GM12874 (cell line): ENCODE data around the gene STARD13.

Experiments used
- TF ChIP-seq, protein P1 (sequence below): IDR thresholded peaks from 2 replicates; pipeline ENCODE4 v1.5.1; 2011; ENCODE audit warnings: low read depth, mild to moderate bottlenecking, control low read depth, low read length, moderate library complexity; ENCODE audit not compliant: insufficient read depth

STARD13 gene

DNA sequence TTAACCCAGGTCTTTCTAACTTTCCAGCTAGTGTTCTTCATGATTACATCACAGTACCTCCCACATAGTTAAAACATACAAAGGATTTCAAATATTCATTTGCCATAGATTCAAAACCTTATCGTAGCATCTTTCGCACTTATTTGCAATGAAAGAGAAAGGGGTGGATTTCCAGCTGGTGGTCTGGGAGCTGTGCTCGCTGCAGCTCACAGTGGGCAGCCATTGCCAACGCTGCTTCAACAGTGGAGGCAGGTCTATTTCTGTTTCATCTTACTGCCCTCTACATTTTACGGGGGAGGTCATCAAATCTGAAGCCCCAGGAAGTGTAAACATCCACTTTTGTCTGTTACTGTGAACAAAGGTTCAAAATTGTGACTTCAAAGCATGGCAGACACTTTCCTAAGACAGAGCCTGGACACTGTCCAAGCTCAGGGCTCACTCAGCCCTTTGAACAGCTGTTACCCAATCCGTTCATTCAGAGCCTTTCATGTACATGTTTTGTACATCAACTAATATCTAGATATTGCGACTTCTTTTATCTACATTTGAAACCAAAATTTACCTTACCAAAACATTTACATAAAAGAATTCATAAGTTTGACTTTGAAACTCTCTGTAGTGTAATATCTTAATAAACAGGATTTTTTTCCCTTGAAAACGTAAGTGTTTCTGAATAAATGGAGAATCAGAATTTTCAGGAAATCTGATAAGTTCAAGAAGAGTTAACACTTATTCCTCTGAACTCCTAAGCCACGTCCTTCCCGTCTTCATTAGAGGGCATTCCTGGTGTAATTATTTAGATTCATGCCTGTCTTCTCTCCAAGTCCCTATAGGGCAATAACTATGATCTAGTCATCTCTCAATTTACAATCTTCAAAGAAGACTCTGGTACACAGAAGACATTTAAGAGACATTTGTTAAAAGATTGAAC, 25.1 kb downstream of the STARD13 start:
- TF ChIP-seq, protein P1, sequence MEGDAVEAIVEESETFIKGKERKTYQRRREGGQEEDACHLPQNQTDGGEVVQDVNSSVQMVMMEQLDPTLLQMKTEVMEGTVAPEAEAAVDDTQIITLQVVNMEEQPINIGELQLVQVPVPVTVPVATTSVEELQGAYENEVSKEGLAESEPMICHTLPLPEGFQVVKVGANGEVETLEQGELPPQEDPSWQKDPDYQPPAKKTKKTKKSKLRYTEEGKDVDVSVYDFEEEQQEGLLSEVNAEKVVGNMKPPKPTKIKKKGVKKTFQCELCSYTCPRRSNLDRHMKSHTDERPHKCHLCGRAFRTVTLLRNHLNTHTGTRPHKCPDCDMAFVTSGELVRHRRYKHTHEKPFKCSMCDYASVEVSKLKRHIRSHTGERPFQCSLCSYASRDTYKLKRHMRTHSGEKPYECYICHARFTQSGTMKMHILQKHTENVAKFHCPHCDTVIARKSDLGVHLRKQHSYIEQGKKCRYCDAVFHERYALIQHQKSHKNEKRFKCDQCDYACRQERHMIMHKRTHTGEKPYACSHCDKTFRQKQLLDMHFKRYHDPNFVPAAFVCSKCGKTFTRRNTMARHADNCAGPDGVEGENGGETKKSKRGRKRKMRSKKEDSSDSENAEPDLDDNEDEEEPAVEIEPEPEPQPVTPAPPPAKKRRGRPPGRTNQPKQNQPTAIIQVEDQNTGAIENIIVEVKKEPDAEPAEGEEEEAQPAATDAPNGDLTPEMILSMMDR = no peak

DNA sequence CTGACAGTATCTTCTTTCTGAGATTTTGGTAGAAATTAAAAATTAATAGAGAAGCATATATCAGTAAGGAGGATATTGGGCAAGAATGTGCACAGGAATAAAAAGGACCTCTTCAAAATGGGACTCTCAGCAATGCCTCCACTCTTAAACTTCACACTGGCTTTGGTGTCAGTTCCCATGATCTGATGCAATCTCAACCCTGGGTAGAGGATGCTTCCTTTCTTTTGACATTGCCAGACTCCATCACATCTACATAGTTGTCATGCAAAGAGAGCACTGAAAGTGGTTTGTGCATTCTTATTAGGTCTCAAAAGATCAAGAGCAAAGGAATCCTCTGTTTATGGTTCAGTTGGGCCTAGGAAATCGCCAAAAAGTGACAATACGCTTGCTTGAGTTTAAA, 26.3 kb downstream of the STARD13 start:
- TF ChIP-seq, protein P1 = no peak

DNA sequence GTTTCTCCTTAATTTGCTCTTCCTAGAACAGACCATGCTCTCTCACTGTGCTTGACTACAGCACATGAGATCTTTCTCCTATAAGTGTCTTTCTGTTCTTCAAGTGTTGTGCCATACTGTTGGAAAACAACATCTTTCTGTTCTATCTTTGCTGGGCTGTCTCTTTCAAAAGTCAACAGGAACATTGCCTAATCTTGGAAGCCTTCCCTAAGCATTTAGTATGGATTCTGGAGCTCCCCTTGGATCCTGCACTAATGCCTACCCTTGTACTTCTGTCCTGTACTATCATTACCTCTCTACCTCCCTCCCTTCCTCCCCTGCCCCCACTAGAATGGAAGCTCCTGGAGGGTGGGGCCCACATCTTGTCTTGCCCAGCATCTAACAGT, 26.8 kb downstream of the STARD13 start:
- TF ChIP-seq, protein P1 = no peak

DNA sequence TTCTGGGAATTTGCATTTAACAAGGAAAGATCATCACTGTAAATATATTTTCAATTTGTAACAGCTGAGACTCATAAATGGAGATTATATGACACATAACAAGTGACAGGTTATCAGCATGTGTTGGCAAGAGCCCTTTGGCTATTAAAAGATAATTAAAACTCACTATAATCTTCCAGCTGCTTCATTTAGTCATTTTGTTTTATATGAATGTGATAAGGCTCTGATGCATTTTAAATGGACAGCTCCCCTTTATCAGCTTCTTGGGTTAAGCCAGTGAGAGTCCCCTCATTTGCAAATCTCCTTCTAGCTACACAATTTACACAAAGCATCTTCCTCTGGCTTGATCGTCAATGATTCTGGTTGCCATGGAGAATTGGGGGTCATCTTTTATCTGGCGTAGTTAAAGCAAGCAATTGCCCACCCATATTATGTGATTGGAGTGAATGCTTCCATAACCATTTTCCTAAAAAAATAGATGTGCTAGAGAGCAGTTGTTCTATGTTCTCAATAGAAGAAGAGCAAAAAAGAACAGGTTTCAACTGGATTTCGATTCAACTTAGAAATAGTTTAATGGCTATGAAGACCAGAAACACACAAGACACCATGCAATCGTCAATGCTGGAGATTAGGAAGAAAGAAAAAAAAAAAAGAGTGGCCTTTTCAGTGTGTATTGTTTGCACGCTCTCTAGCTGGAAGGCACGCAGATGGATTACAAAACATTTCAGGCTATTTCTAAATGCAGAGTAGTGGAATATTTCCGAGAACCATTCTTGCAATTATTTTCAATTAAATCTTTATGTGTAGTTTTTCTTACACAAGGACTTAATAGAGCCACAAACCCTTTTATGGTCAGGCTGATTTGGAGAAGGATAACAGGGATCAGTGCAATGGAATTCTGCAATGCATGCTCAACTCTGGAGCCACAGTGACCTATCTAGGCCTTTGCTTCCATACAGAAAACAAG, 27.4 kb downstream of the STARD13 start:
- TF ChIP-seq, protein P1 = no peak

DNA sequence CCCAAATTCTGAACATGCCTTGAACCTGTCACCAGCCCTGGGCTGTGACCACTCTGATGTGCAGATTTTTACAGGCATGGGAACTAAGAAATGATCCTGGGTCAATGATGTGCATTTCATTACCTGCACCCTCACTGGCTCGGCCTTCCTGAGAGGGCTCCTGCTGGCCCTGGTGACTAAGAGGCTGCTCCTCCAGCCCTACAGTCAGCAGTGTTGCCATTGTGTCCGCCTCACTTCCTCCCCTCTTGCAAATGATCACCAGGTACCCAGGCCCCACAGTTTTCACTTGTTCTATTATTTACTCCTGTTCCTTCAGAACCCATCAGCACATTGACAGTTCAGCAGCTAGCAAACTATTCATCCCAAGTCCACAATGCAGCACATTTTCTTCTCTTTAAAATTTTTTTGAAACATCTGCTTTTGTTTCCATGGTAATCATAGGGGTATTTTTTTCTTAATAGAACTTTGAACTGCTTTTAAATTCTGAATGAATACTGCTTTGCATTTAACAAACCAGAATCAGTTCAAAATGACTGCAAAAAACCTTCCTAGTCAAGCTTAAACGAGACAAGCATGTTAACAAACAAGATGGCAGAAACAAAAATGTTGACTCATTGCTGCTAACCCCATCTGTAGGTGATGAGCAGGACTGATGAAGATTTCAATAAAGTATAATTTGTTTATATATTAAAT, 29.3 kb downstream of the STARD13 start:
- TF ChIP-seq, protein P1 = no peak

DNA sequence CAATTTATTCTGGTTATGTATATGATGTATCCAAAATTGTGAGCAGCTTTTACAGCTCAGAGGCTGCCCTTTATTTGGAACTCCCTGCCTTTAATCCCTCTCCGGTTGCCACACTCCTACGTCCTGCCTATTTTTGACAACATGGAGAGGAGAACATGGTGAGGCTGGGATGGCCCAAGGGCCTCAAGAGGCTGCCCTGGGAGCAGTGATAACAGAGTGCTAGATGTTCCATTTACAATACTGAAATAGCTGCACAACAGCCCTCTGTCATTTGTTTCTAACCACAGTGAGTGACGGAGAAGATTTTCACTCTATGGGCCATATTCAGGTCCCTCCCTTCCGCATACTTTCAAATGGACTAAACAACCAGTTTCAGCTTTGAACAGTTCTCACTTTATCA, 33.4 kb downstream of the STARD13 start:
- TF ChIP-seq, protein P1 = no peak
